B cell (primary cell): ENCODE measurements around the gene TEX54. TPM values are rescaled to one million over a fixed set of nuclear protein-coding genes. Genes with fewer than 3 reads are reported as not detected.

Source experiments
- ATAC-seq: fragments of 200-7000 bp; cut with Tn5 transposase; one replicate; pipeline ENCODE4 v1.10.0; 2021; ENCODE audit warnings: low read depth, mild to moderate bottlenecking, moderate number of reproducible peaks, moderate library complexity
- CTCF ChIA-PET: fragments of 350-600 bp; sonication (Branson Sonifier 250); formaldehyde crosslinking; loops from one replicate; lab custom pipeline; 2021; ENCODE audit warnings: antibody characterized with exemption, inconsistent platforms; lab: Charles Lee
- POLR2A ChIA-PET: fragments of 350-600 bp; sonication (Branson Sonifier 250); formaldehyde crosslinking; loops from one replicate; lab custom pipeline; 2021; ENCODE audit warnings: antibody characterized with exemption; lab: Charles Lee
- DNase-seq: peaks from one replicate; pipeline ENCODE4 v3.0.0; 2013
- H2AFZ ChIP-seq: 2 replicates; pipeline ENCODE4 v1.6.1; 2012; ENCODE audit warnings: mild to moderate bottlenecking, low read depth, low read length; ENCODE audit not compliant: insufficient read depth, poor library complexity, severe bottlenecking
- H3K27ac ChIP-seq, 2 donors: 1 replicate in 1 of 2; 2 replicates in 1 of 2; pipeline ENCODE4 v1.5.1; 2012 to 2013; ENCODE audit warnings: low read length in 2 of 2, mild to moderate bottlenecking in 2 of 2, moderate library complexity in 1 of 2
- H3K27me3 ChIP-seq, 4 experiments: fragments of 200-600 bp in 1 of 4; sonication (generic) in 1 of 4; replicated peaks in 1 of 4; 1 replicate in 2 of 4; 2 replicates in 2 of 4; pipeline versions ENCODE4 v1.6.1 to v1.7.0; 2013 to 2016; ENCODE audit warnings: low read length in 3 of 4, mild to moderate bottlenecking in 2 of 4, mixed read lengths in 1 of 4, moderate library complexity in 1 of 4; ENCODE audit not compliant: insufficient read depth in 4 of 4, control insufficient read depth in 3 of 4; ENCODE audit errors: control extremely low read depth in 1 of 4
- H3K36me3 ChIP-seq, 2 experiments: replicated peaks in 1 of 2; 1 replicate in 1 of 2; 2 replicates in 1 of 2; pipeline versions ENCODE4 v1.6.1 to v1.7.1; 2013; ENCODE audit warnings: low read length in 1 of 2; ENCODE audit not compliant: insufficient read depth in 2 of 2, control insufficient read depth in 1 of 2; ENCODE audit errors: control extremely low read depth in 1 of 2, extremely low read depth in 1 of 2
- H3K4me1 ChIP-seq, 2 donors: fragments of 200-600 bp in 1 of 2; sonication (generic) in 1 of 2; 1 replicate in 1 of 2; 2 replicates in 1 of 2; pipeline versions ENCODE4 v1.5.1 to v1.6.1; 2013 to 2017; ENCODE audit warnings: low read length in 2 of 2; ENCODE audit not compliant: control insufficient read depth in 2 of 2, insufficient read depth in 2 of 2
- H3K4me2 ChIP-seq: replicated peaks from 2 replicates; pipeline ENCODE3; 2012; ENCODE audit warnings: mild to moderate bottlenecking, low read depth, low read length; ENCODE audit not compliant: poor library complexity, severe bottlenecking
- H3K4me3 ChIP-seq, 5 experiments: fragments of 200-600 bp in 1 of 5; sonication (generic) in 1 of 5; 1 replicate in 3 of 5; 2 replicates in 2 of 5; pipeline versions ENCODE4 v1.5.1 to v1.7.0; 2011 to 2016; ENCODE audit warnings: low read length in 4 of 5, mild to moderate bottlenecking in 4 of 5, low read depth in 2 of 5, control low read depth in 1 of 5, moderate library complexity in 1 of 5; ENCODE audit not compliant: insufficient read depth in 1 of 5; ENCODE audit errors: control extremely low read depth in 1 of 5, extremely low read depth in 1 of 5
- H3K79me2 ChIP-seq: fragments of 200-600 bp; sonication (generic); one replicate; pipeline ENCODE4 v1.6.0; 2016; ENCODE audit warnings: low read length; ENCODE audit not compliant: control insufficient read depth, insufficient read depth
- H3K9ac ChIP-seq: fragments of 200-600 bp; sonication (generic); 2 replicates; pipeline ENCODE4 v1.6.1; 2017; ENCODE audit warnings: mild to moderate bottlenecking, low read length, moderate library complexity
- H3K9me3 ChIP-seq, 3 donors: one replicate each; pipeline versions ENCODE4 v1.6.1 to v1.7.1; 2013; ENCODE audit warnings: low read length in 2 of 3; ENCODE audit not compliant: control insufficient read depth in 2 of 3, insufficient read depth in 1 of 3; ENCODE audit errors: control extremely low read depth in 1 of 3
- H4K20me1 ChIP-seq: 2 replicates; pipeline ENCODE4 v1.6.0; 2012; ENCODE audit warnings: mild to moderate bottlenecking, low read length; ENCODE audit not compliant: insufficient read depth, control insufficient read depth, poor library complexity, severe bottlenecking
- H3K27ac Mint-ChIP-seq: one replicate; pipeline ENCODE4 v1.8.0; 2021; ENCODE audit warnings: mixed read lengths
- H3K27me3 Mint-ChIP-seq: one replicate; pipeline ENCODE4 v1.8.0; 2021; ENCODE audit warnings: mixed read lengths
- H3K4me1 Mint-ChIP-seq: one replicate; pipeline ENCODE4 v1.8.0; 2021; ENCODE audit warnings: mixed read lengths
- H3K4me3 Mint-ChIP-seq: one replicate; pipeline ENCODE4 v1.8.0; 2021; ENCODE audit warnings: mixed read lengths
- H3K9me3 Mint-ChIP-seq: one replicate; pipeline ENCODE4 v1.8.0; 2022; ENCODE audit warnings: mixed read lengths; ENCODE audit not compliant: insufficient read depth
- EZH2 ChIP-seq: IDR thresholded peaks from 2 replicates; pipeline ENCODE4 v1.6.1; 2012; ENCODE audit warnings: borderline replicate concordance, low read depth, mild to moderate bottlenecking, moderate library complexity, low read length; ENCODE audit not compliant: insufficient read depth, poor library complexity, severe bottlenecking
- WGBS: methylation state at CpG from one replicate; pipeline ENCODE4 v1.1.5; 2013; ENCODE audit warnings: missing lambda C conversion rate; ENCODE audit not compliant: insufficient coverage; 5-methylcytosine and 5-hydroxymethylcytosine counted together
- intact Hi-C: fragments of 100-400 bp; cut with micrococcal nuclease; formaldehyde crosslinking; loops from one replicate; pipeline ENCODE4 v1.10.0; 2022
- polyA plus RNA-seq: library from polyadenylated mRNA; depleted of rRNA; stranded (reverse); fragments of >200 nt; gene quantifications from 2 replicates; pipeline ENCODE4 v1.2.3, GENCODE V29; 2012
- total RNA-seq, 2 donors: library from RNA; stranded (reverse); fragments of 120-200 nt in 1 of 2; gene quantifications; 1 replicate in 1 of 2; 2 replicates in 1 of 2; pipeline versions ENCODE4 v1.2.3 to v1.2.4, GENCODE V29; 2013 to 2022
- TF ChIP-seq, protein P1 (sequence below): fragments of 200-600 bp; IDR thresholded peaks from one replicate; pipeline ENCODE4 v1.8.0; 2022; ENCODE audit warnings: antibody characterized with exemption, mild to moderate bottlenecking

Gene TEX54
- total and polyA plus RNA-seq, 2 donors (not counting 1 experiment from before 2014, with no cell fraction given): 1.1 TPM; not detected in 1

GRCh38 chr11:62799486-62799885, 33.2 kb downstream of the TEX54 start:
- Histone ChIP-seq H3K36me3 (peaks cover 22 to 88% of the 10 kb centered on the region in 2 experiments), H3K9ac (no peak overlapping the region), H3K27ac (no peak overlapping the region), H2AFZ (no peak overlapping the region), H3K4me3 (no peak overlapping the region), H3K27me3 (no peaks in the 10 kb centered on the region), H3K79me2 (peaks cover 72% of the 10 kb centered on the region), H3K4me1 (peaks cover 8 to 11% of the 10 kb centered on the region in 2 donors), H3K9me3 (no peaks in the 10 kb centered on the region), H4K20me1 (peaks cover 9% of the 10 kb centered on the region), H3K4me2 (no peak overlapping the region)
- Mint-ChIP-seq H3K9me3 (no peaks in the 10 kb centered on the region), H3K4me3 (no peak overlapping the region), H3K27ac (no peak overlapping the region), H3K4me1 (peaks cover 13% of the 10 kb centered on the region), H3K27me3 (no peaks in the 10 kb centered on the region)
- DNase-seq (no peak), ATAC-seq (no peak)
- WGBS: 95% methylated on average over 10 of the region's 10 CpGs
- intact Hi-C loops: no loop called here
- ChIA-PET CTCF (no interaction called here), POLR2A (no interaction called here)
- no peak for TF ChIP-seq EZH2
- TF ChIP-seq, protein P1, sequence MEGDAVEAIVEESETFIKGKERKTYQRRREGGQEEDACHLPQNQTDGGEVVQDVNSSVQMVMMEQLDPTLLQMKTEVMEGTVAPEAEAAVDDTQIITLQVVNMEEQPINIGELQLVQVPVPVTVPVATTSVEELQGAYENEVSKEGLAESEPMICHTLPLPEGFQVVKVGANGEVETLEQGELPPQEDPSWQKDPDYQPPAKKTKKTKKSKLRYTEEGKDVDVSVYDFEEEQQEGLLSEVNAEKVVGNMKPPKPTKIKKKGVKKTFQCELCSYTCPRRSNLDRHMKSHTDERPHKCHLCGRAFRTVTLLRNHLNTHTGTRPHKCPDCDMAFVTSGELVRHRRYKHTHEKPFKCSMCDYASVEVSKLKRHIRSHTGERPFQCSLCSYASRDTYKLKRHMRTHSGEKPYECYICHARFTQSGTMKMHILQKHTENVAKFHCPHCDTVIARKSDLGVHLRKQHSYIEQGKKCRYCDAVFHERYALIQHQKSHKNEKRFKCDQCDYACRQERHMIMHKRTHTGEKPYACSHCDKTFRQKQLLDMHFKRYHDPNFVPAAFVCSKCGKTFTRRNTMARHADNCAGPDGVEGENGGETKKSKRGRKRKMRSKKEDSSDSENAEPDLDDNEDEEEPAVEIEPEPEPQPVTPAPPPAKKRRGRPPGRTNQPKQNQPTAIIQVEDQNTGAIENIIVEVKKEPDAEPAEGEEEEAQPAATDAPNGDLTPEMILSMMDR: no peak

DNA sequence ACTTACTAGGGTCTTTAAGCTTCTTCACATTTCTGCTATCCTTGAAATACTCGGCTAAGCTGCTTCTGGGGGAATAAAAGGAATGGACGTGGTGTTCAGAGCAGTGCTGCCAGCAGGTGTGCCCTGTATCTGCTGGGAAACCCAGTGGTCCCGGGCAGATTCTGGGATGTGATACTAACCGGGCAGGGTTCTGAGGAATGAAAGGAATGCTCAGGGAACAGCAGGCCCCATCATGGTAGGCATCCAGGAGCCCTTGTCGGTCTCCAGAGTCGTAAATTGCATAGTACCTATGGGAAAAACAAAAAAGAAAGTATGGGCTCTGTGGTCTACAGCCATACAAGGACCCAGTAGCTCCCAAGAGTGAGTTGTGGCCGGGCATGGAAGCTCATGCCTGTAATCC, 36.4 kb downstream of the TEX54 start:
- no peak overlapping the region for H3K27ac Mint-ChIP-seq
- Histone ChIP-seq H3K9me3 (no peaks in the 10 kb centered on the region), H3K4me3 (no peak overlapping the region), H3K4me2 (no peak overlapping the region), H3K9ac (no peak overlapping the region), H4K20me1 (peaks cover 5% of the 10 kb centered on the region), H3K27ac (no peak overlapping the region), H3K27me3 (no peaks in the 10 kb centered on the region), H3K4me1 (peaks cover 7 to 10% of the 10 kb centered on the region in 2 donors), H2AFZ (no peak overlapping the region), H3K36me3 (peaks cover 17 to 87% of the 10 kb centered on the region in 2 experiments), H3K79me2 (peaks cover 49% of the 10 kb centered on the region)
- TF ChIP-seq, protein P1: no peak
- no peak for TF ChIP-seq EZH2
- DNase-seq (no peak), ATAC-seq (no peak)
- WGBS: 96% methylated on average over 5 of the region's 7 CpGs
- ChIA-PET CTCF (interaction anchor here (0.7 to 1.8 kb wide), 5 partner anchors 8 to 63 kb away, joined by 3 to 8 read pairs (median 4); no protein-coding TSS in a partner anchor), POLR2A (interaction anchor here (0.9 to 1.1 kb wide), 2 partner anchors 10 to 16 kb away, joined by 3 to 5 read pairs; no protein-coding TSS in a partner anchor)
- no peak overlapping the region for H3K4me3 Mint-ChIP-seq
- H3K9me3 Mint-ChIP-seq: no peaks in the 10 kb centered on the region
- intact Hi-C loops: no loop called here
- no peaks in the 10 kb centered on the region for H3K27me3 Mint-ChIP-seq
- peaks cover 12% of the 10 kb centered on the region for H3K4me1 Mint-ChIP-seq
